GM18909 (cell line): ENCODE measurements around the gene GPR37L1.
"Not testable (repeated sequence)": the region's sequence is repeated elsewhere in the genome, so short reads cannot be mapped to it uniquely, and the experiment has no call there.

Experiments
- ATAC-seq: cut with Tn5 transposase; IDR thresholded peaks from one replicate; pipeline ENCODE4 v1.9.1; 2021; ENCODE audit warnings: mild to moderate bottlenecking; ENCODE audit not compliant: unreplicated experiment, poor library complexity

GPR37L1 gene

DNA sequence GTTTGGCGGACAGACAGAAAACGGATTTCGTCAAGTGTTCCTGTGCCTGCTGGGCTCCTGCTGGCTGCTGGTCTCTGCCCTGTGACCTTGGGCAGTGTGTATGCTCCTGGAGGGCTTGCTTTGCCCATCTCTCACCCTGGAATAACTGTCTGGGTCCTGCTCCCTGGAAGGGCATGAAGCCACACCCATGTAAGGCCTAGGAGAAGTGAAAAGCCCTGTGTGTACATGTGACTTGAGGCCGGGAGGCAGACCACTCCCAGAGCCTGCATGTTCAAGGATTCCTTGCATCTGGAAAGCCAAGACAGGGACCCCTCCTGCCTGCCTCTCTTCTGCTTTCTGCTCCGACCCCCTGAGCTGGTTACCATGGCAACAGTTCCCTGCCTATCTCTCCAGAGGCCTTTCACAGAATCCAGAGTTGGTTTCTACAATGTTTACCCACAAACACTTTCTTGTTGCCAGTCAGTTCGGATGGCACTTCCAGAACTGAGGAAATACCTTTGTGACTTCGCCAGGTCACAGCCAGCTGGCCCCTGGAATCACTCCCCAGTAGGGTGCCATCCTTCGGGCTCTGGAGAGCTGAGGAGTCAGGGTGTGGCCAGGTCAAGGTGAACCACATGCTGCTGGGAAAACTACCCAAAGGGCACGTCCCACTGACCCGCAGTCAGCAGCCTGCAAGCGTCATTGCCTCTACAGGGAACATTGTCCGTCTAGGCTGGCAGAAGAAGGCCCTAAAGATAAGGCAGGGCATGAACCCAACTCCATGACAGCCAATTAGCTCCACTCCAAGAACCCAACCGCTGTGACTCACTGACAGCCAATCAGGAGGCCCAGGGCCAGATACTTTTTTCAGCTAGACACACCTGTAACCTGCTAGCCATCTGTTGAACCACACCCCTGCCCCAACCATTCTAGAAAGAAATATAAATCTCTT is 14.7 kb upstream of the GPR37L1 start:
- no peak for ATAC-seq

DNA sequence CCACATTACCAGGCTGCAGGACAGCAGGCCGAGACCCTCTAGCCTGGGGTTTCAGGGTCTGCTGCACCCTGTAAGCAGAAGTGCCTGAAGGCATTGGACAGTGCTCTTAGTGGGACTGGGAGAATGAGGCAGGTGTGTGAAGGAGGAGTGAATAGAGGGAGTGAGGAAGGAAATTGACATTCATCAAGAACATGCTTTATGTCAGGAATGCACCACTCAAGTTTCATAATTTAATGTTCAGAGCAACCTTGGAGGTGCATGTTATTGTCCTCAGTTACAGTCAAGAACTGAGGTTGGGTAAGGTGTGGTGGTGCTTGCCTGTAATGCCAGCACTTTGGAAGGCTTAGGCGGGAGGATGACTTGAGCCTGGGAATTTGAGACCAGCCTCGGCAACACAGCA is 11.7 kb upstream of the GPR37L1 start:
- ATAC-seq = no peak

DNA sequence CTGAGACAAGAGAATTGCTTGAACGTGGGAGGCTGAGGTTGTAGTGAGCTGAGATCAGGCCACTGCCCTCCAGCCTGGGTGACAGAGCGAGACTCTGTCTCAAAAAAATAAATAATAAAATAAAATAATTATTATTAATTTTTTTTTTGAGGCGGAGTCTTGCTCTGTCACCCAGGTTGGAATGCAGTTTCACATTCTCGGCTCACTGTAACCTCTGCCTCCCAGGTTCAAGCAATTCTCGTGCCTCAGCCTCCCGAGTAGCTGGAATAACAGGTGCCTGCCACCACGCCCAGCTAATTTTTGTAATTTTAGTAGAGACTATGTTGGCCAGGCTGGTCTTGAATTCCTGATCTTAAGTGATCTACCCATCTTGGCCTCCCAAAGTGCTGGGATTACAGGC is 11.1 kb upstream of the GPR37L1 start:
- not testable (repeated sequence) for ATAC-seq

DNA sequence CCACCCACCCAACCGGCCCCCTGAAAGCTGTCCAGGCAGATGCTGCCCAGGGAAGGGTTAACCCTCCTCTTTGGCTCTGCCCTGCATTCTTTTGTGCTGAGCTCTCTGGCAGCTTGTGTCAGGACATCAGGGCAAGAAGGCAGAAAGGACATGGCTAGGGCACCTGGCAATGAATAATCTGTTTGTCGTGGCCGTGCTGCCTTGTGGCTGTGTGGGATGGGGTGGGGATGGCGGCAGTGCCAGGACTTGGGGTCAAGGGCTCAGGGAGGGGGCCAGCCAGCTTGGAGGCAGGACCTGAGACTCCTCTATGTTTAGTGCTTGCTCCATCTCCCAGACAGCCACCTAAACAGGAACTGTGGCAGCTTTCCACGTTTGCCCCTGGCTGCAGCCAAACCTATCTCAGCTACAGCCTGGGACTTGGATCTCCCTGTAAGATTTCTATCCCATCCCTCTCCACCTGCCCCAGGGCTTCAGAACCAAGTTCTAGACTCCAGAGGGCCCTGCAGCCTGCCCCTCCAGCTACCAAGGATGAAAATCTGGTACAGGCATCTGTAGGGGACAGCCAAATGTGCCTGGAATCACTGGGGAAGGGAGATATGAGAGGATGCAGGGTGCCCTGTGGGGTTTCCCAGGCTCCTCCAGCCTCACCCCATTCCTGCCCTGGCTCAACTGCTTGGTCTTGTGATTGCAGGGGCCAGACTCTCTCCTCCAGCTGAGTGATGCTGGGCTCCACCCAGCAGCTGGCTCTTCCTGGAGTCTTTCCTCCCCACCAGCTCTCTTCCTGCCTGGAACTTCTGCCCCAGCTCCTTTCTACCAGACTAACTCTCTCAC is 9.6 kb upstream of the GPR37L1 start:
- ATAC-seq = no peak

DNA sequence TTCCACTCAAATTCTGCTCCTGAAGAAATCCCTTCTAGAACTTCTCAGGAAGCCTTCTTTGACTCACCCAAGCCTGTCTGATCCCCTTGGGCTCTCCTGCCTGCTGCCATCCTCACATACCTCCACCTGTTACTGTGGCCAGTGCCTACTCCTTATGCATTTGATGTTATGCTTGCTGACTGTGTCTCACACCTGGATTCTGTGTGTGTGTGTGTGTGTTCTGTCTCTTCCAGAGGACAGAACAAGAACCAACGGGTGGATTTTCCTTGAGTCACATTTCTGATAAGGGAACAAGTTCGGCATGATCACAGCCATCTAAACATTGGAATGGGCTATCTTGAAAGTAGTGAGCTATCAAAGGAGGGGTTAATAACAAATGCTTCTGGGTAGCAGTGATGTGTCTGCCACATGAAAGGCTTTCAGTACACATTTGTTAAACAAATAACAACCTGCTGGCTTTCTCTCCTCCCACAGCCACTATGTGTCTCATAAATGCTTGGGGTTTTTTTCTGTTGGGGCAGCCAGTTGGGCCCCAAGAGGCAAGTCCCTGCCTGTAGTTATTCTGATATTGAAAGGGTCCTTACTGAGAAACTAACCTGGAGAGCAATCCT is 8.9 kb upstream of the GPR37L1 start:
- no peak for ATAC-seq

DNA sequence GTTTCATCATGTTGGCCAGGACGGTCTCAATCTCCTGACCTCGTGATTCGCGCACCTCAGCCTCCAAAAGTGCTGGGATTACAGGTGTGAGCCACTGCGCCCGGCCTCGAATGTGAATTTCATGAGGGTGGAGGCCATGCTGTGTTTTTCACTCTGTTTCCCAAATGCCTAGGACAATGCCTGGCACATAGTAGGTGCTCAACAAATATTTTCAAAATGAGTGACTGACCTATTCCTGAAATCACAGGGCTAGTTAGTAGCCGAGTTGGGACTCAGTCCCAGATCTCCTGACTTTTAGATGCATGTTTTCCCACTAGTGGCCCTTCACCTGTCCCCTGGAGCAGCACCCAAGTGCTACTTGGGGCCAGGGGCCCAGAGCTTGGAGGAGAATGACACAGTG is 6.4 kb upstream of the GPR37L1 start:
- no peak for ATAC-seq

DNA sequence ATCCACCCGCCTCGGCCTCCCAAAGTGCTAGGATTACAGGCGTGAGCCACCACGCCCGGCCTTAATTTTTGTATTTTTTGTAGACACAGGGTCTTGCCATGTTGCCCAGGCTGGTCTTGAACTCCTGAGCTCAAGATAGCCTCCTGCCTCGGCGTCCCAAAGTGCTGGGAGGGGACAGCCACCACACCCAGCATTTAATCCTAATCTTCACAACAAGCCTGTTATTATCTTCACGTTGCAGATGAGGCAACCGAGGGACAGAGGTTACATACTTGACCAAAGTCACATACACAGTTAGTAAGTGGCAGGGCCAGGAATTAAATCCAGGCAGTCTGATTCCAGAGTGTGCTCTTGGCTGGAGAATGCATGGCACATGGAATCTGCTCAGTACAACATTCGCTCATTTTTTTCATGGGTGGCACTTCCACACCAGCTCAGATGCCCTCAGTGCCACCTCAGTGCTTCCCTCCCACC is 4.8 kb upstream of the GPR37L1 start:
- ATAC-seq = no peak

DNA sequence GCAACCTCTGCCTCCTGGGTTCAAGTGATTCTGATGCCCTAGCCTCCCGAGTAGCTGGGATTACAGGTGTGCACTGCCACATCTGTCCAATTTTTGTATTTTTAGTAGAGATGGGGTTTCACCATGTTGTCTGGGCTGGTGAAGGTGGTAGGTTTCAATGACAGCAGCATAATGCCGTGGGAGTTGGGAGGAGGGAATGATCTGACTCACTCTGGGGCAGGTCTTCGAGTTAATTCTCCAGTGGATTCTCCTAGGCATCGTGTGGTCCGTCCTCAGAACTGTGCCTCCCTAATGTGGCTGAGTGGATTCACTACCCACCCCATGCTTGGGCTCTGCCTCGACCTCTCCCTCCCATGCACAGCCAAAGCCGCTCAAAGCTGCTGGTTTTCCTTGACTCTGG is 1.7 kb upstream of the GPR37L1 start:
- no peak for ATAC-seq

DNA sequence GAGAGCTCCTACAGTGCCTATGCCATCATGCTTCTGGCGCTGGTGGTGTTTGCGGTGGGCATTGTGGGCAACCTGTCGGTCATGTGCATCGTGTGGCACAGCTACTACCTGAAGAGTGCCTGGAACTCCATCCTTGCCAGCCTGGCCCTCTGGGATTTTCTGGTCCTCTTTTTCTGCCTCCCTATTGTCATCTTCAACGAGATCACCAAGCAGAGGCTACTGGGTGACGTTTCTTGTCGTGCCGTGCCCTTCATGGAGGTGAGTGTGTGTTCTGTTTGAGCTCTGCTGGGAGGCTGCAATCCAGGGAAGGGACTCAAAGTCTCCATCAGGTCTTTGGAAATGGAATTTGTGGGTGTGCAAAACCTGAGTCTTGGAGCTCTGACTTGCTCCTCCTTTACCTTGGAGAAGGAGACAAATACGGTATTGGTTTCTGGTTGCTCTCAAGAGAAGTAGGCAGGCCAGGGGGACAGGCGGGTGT is 658 bp downstream of the GPR37L1 start:
- no peak for ATAC-seq

DNA sequence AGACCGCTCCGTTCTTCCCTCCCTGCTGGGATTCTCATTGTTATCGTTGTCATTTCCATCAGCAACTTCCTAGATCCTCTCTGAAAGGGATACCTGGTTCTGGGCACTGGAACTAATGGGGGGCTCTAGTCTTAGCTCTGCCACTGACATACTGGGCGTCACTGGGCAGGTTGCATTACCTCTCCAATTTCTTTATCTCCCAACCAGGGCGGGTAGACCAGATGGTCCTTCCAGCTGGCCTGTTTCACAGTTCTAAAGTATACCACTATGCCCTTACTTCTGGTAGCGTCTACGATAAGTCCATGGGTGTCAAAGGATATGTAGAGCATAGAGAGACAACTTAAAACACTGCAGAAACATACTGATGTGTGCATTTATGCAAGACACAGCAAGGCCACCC is 1.4 kb downstream of the GPR37L1 start:
- ATAC-seq = no peak

DNA sequence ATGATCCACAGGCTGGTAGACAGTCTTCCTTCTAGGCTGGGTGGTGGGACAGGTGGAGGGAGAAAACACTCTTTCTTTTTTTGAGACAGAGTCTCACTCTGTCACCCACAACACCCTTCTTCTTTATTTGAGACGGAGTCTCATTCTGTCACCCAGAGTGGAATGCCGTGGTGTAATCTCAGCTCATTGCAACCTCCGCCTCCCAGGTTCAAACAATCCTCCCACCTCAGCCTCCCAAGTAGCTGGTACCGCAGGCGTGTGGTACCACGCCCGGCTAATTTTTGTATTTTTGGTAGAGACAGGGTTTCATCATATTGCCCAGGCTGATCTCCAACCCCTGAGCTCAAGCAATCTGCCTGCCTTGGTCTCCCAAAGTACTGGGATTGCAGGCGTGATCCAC is 2.9 kb downstream of the GPR37L1 start:
- no peak for ATAC-seq

DNA sequence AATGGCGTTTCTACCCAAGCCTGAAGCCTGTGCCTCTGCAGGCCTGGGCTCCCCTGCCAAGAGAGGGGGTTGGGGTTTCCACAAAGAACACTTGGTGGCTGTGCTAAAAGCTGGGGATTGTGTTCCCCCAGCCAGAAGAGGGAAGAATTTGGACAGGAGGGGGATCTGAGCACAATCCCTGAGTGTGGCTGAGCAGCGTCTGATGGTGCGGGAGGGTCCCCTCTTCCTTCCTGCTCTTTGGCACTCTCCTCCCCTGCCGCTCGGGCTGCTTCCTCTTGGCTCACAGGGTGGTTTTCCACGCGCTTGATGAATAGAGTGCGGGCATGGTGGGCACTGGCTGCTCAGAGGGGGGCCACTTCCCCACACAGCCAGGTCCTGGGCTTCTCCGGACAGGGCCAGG is 3.7 kb downstream of the GPR37L1 start:
- ATAC-seq = no peak

DNA sequence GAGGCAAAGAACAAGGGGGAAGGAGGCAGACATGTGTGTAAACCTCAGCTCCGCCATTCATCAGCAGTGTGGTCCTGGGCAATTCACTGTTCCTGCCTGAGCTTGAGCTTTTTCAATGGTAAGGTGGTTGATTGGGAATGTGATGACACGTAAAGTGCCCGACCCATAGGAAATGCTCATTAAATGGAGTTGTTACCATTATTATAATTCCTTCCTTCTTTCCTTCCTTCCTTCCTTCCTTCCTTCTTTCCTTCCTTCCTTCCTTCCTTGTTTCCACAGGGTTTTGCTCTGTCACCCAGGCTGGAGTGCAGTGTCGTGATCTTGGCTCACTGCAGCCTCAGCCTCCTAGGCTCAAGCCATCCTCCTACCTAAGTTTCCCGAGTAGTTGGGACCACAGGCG is 4.3 kb downstream of the GPR37L1 start:
- ATAC-seq = no peak

DNA sequence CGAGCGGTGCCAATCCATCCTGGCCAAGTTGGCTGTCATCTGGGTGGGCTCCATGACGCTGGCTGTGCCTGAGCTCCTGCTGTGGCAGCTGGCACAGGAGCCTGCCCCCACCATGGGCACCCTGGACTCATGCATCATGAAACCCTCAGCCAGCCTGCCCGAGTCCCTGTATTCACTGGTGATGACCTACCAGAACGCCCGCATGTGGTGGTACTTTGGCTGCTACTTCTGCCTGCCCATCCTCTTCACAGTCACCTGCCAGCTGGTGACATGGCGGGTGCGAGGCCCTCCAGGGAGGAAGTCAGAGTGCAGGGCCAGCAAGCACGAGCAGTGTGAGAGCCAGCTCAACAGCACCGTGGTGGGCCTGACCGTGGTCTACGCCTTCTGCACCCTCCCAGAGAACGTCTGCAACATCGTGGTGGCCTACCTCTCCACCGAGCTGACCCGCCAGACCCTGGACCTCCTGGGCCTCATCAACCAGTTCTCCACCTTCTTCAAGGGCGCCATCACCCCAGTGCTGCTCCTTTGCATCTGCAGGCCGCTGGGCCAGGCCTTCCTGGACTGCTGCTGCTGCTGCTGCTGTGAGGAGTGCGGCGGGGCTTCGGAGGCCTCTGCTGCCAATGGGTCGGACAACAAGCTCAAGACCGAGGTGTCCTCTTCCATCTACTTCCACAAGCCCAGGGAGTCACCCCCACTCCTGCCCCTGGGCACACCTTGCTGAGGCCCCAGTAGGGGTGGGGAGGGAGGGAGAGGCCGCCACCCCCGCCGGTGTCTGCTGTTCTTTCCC is 5.3 kb downstream of the GPR37L1 start:
- ATAC-seq = no peak

DNA sequence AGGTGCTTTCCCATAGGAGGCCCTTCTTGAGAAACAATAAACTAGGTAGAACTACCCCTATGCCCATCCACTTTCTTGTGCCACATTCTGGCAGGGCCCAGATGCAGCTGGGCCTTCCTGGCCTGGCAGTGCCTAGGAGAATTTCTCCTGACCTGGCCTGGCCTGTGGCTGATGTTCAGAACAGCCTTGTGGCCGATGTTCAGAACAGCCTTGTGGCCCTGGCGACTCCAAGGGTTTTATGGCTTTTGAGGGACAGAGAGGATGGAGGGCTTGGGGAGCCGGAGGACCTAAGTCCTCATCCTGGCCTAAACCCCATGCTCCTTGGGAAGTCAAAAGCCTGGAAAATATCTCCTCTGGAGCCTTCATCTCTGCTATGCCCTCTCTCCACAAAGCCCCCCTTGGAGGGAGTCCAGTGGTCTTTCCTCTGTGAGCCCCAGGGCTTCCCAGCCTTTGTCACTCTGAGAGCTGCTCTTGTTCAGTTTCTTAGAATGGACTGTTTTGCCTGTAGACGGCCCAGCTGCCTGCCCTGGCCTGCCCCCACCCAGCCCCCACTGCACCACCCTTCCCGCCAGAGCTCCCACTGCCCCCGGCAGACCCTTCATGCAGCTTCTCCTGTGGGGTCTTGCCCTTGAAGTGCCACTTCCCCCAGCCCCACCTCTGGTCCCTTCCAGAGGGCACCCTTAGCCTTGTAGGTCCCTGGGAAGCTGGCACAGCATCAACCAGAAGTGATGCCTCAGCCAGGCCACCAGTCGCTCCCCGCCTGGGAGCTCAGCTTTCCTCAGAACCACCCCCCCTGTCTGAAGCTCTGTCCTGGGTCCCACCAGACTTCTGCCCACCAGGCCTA is 7.0 kb downstream of the GPR37L1 start:
- no peak for ATAC-seq

DNA sequence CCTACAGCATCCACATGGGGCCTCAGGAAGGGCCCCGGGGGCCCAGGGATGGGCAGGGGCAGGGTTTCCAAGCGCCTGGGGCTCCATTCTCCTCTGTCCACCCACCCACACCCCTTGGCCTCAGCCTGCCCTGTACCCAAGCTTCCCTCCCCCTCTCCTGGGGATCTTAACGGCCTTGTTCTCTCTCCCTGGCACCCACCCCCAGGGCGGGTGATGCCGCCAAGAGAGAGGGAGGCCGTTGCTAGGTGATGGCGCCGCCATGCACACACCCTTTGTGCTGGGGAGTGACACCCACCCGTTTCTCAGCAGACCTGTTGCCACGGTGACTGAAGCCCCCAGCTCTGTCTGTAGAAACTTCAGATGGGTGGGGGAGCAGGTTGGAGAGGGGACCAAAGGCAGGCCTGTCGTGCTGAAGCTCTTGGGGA is 7.6 kb downstream of the GPR37L1 start:
- ATAC-seq = no peak

DNA sequence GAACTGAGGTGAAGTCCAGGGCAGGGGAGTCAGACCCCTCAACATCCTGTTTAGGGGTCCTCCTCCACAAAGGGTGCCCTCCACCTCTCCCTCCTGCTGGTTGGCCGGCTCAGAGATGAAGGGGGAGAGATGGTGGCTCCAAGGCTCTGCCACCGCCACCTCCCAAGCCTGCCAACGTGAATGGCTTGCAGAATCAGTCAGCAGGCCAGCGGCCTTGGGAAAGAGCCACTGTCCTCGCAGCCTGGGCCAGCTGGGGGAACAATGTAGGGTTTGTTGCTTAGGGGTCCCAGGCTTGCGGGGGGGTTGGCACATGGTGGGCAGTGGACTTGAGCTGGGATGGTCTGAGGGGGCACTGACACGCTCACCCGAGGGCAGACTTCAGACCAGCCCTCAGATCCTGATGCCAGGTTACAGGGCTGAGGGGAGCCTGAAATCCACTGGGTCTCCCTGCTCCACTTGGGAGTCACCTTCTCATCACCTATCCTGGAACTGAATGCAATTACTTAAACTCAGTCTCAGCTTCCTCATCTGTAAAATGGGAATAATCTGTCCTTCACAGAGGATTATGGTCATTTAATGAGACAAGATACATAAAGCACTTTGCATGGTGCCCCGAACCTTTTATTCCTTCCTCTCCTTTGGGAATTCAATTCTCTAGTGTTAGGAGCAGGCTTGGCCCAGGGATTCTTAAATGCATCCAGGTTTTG is 8.3 kb downstream of the GPR37L1 start:
- ATAC-seq = no peak
